Stimulated activated naive CD8-positive, alpha-beta T cell treated with anti-CD3 and anti-CD28 coated beads, Interleukin-15, amount 100 ng/mL, for 72 hours (primary cell): Measurements from ENCODE around the gene GGCX.

Experiments
- ATAC-seq: fragments of 150-1000 bp; cut with Tn5 transposase; 2 replicates; pipeline ENCODE4 v1.10.0; 2021; ENCODE audit warnings: mild to moderate bottlenecking, moderate library complexity
- DNase-seq, 2 donors: peaks; one replicate each; pipeline ENCODE4 v3.0.0; 2021 to 2022
- H3K27ac Mint-ChIP-seq, 2 donors: one replicate each; pipeline ENCODE4 v1.8.0; 2022; ENCODE audit warnings: mild to moderate bottlenecking in 2 of 2, mixed read lengths in 2 of 2, moderate library complexity in 2 of 2
- H3K27me3 Mint-ChIP-seq: one replicate; pipeline ENCODE4 v1.8.0; 2022; ENCODE audit warnings: mixed read lengths
- H3K4me1 Mint-ChIP-seq: one replicate; pipeline ENCODE4 v1.8.0; 2022; ENCODE audit warnings: mild to moderate bottlenecking, mixed read lengths
- H3K4me3 Mint-ChIP-seq, 2 donors: one replicate each; pipeline ENCODE4 v1.8.0; 2022; ENCODE audit warnings: mild to moderate bottlenecking in 2 of 2, mixed read lengths in 2 of 2, moderate library complexity in 1 of 2
- H3K9me3 Mint-ChIP-seq, 2 donors: one replicate each; pipeline ENCODE4 v1.8.0; 2022; ENCODE audit warnings: mixed read lengths in 2 of 2

The GGCX gene

GRCh38 chr2:85501248-85501647 is 60.0 kb downstream of the GGCX start:
- H3K4me1 Mint-ChIP-seq, result no peaks in the 10 kb centered on the region
- DNase-seq, result no peak
- no peaks in the 10 kb centered on the region for H3K9me3 Mint-ChIP-seq
- H3K27ac Mint-ChIP-seq, result no peak overlapping the region
- no peaks in the 10 kb centered on the region for H3K27me3 Mint-ChIP-seq
- H3K4me3 Mint-ChIP-seq, result no peak overlapping the region
- no peak for ATAC-seq

GRCh38 chr2:85497944-85498630 is 63.2 kb downstream of the GGCX start:
- ATAC-seq (no peak), DNase-seq (no peak)
- H3K9me3 Mint-ChIP-seq, result no peaks in the 10 kb centered on the region
- H3K4me1 Mint-ChIP-seq, result no peaks in the 10 kb centered on the region
- no peak overlapping the region for H3K4me3 Mint-ChIP-seq
- no peak overlapping the region for H3K27ac Mint-ChIP-seq
- no peaks in the 10 kb centered on the region for H3K27me3 Mint-ChIP-seq

- Mint-ChIP-seq H3K27me3 (no peaks in the 10 kb centered on the region), H3K27ac (no peak overlapping the region), H3K4me3 (no peak overlapping the region), H3K9me3 (no peaks in the 10 kb centered on the region), H3K4me1 (no peaks in the 10 kb centered on the region)
- ATAC-seq, result no peak
- DNase-seq, result no peak
Observed at GRCh38 chr2:85496436-85496835, 64.9 kb downstream of the GGCX start.
